H1 (cell line): ENCODE results near the gene HIGD2B. TPM values are rescaled to one million over a fixed set of nuclear protein-coding genes. Genes with fewer than 3 reads are reported as not detected.

Source experiments
- BRCA1 ChIP-seq: IDR thresholded peaks from 2 replicates; pipeline ENCODE4 v1.6.1; 2012; ENCODE audit warnings: low read depth, low read length, improper control_type of control experiment
- polyA plus RNA-seq, 7 experiments: library from polyadenylated mRNA; depleted of rRNA in 3 of 7; stranded (reverse) in 5 of 7; unstranded in 2 of 7; fragments of >200 nt in 5 of 7; fragments of 200-250 nt in 2 of 7; gene quantifications; 1 replicate in 5 of 7; 2 replicates in 1 of 7; 4 replicates in 1 of 7; pipeline versions ENCODE4 v1.2.1 to v1.2.3, GENCODE V29; 2011 to 2013; ENCODE audit warnings: missing spikeins in 2 of 7, mixed read lengths in 2 of 7
- total RNA-seq: library from RNA; stranded (reverse); fragmentation: NEBNext Ultra II Directional; extraction: Animal tissue kit (Norgen Biotek cat#: 25700); gene quantifications from 2 replicates; pipeline ENCODE4 v1.2.1, GENCODE V29; 2021

Gene HIGD2B
- total and polyA plus RNA-seq, 2 of the 8 experiments (the other 6 are each of a cell fraction or from before 2014, with no cell fraction given) = not detected

GRCh38 chr15:72725446-72725845 is 39.5 kb upstream of the HIGD2B start (continued):
- TF ChIP-seq BRCA1 = no peak
